GM18873 (cell line): Measurements from ENCODE around the gene PLET1.
A peak's percentile ranks its signal among the peaks of the same experiment; 100 is the strongest.

Experiments
- ATAC-seq: cut with Tn5 transposase; IDR thresholded peaks from one replicate; pipeline ENCODE4 v1.9.1; 2021; ENCODE audit warnings: mild to moderate bottlenecking, moderate library complexity, moderate number of reproducible peaks; ENCODE audit not compliant: unreplicated experiment, low FRiP score

Gene PLET1, protein sequence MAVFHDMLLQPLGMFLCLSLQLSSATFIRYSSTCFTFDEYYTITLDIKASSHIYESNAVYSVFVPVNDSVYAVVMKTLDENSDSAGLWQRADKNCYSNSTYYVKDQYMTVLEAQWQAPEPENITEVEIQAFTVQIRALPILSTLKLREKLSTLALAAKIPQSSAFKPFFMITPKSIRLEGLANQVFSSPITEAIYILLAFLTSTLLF

DNA sequence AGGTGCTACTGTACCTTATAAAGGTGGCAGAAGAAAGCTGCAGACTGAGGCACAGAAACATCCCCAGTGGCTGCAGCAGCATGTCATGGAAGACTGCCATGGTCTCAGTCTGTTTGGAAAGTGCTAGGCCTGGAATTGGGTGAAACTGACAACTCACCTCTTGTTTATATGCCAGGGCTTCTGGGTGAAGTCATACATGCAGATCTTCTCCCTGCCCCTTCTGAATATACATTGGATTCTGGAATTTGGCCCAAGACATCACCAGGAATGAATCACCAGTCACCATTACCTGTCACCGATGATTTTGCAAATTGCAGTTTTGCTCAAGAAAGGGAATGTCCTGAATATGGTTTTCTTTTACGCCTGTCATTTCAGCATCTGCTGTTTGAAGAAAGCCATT is at the start of gene PLET1:
PLET1 (minus strand) TSS at position 371 of the 400 bp plus-strand sequence; CDS start at position 100, 271 bp downstream.
- ATAC-seq, result no peak

DNA sequence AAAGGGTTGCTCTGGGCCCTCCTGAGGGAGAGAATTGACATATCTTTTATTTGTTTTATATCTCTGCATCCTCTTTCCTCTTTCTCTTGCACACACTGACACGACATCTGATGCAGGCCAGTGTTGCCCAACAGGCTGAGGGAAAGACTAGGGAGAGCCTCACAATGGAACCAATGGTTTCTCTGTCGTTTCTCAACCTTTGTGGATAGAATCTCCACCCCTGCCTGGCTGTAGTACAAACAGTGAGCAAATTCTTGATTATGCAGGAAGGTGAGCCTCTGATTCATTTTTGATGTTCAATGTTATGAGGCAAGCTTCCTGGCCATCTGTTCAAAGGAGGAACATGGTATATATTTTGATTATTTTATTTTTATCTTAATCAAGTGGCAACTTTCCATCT is 49.8 kb upstream of the PLET1 start:
- no peak for ATAC-seq

DNA sequence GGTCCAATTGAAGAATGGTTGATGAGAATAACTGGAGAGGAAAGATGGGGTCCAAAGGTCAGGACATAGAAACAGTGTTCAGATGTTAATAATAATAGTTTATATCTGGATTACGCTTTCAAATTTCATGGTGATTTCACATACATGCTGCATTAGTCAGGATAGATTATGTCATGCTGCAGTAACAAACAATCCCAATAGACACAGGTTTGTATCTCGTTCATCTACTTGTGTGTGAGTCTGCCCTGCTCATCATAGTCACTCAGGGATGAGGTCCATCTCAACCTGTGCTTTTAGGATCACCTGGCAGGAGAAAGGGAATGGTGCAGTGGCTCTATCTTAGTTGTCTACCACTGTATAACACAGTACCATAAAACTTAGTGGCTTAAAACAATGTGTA is 48.0 kb upstream of the PLET1 start:
- no peak for ATAC-seq

DNA sequence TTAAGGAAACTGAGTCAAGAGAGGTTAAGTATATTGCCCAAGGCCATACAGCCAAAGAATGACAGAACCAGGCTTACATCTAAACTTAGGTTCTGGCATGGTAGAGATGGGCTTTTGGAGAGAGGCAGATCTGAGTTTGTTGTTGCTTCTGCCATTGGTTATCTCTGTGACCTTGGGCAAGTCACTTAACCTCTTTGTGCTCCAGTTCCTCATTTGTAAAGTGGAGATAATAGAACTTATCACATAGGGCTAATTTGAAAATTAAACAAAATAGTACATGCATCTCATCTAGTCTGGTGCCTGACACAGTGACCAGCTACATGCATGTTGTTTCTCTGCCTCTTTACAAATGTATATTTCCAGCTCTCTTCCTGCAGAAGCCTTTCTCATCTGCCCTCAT is 47.0 kb upstream of the PLET1 start:
- ATAC-seq, result no peak

DNA sequence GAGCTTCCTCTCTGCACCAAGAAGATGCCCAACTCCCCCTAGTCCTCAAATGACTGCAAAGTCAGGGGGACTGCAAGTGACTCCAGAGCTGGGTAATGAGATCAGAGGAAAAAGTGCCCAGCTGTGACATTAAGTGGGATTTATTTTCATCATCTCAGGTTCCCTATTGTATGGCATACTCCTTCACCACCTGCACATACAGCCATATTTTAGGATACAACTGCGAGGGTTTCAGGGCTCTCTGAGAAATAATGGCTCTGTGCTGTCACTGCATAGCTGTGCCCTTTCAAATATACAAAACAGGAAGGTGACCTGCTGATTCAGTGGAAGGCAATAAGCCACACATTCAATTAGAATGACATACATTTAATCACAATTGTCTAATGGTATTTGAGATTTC is 45.6 kb upstream of the PLET1 start:
- ATAC-seq, result no peak

DNA sequence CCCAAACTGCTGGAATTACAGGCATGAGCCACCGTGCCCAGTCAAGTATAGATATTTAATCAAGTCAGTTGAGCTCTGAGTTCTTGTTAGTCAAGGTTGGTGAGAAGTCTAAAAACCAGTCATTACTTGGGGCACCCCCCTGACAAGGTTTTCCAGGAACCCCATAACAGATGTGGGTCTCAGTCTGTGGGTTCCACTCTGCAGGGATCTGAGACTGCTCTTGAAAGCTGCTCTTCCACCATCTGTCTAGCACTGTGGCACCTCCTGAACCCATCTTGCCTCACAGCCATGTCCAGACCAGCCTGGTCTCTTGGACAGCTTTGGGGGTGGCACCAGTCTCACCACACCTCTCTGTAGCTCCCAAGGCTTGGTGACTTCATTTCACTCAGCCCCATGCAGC is 44.3 kb upstream of the PLET1 start:
- ATAC-seq, result no peak

DNA sequence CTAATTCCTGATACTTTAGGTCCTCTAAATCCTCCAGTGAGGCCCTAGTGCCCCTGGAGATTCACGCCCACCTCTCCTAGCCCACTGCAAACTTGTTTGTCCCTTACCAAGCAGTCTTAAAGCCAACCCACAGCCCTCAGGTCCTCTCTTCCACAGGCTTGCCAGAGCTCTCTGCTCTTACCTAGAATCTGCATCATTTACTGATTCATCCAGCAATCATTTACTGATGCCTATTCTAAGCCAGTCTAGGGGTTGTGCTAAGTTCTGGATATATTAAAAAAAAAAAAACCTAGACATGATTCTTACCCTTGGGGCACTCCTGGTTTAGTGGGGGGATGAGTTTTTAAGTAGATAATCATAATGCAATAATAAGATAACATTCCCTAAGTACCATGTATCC is 43.0 kb upstream of the PLET1 start:
- no peak for ATAC-seq

DNA sequence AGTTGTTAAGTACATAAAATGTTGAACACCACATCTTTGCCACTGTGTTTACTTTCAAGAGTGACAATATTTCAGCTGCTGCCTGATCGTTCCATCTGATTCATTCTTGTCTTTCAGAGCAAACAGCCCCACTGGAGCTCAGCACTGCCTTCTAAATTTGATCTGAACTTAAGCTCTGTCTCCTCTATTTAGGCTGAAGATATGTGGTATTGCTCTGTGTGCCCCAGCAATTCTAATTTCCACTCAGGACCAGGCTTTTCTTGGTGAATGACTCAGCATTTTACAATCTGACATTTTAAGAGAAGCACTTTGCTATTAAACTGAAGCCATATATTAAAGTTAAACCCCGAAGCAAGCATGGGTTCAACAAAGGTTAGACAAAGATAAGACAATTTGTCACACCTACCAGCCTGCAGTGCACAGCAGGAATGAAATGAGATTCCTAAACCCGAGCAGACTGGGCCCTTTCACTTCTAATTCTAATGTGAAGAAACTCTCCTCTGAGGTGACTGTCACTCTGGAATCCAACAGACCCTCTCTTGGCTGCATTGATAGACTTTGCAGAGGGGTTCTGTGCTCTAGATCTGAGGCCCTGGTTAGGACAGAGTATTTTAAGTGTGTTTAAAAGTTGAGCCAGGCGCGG is 41.7 kb upstream of the PLET1 start:
- no peak for ATAC-seq

DNA sequence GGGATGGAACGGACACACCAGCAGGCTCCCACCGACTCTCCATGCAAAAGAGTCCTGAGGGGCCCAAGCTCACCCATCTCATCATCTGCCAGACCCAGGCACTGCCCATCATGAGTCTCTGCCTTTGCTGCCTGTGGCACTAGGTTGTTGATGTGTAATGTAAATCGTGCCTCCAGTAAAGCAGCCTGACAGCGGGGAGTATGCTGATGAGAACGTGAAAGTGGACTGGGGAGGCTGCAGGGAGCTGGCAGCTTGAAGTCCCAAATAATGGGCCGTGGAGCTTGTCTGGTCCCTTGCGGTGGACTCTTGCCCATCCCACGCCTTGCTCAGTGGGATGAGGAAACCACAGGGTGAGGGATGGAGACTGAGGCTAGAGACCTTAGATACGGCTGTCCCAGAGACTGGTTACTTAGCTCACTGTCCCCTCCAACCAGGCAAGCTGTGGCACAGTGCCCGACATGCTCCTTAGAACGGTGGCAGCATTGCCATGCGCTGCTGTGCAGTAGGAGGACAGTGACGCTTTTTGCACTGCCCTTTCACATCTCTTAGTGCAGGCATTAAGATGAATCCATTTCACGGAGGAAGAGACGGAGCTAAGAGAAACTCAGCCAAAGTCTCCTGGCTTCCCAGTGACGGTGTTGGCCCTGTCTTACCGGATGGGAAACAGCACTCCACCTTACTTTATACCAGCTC is 39.6 kb upstream of the PLET1 start:
- no peak for ATAC-seq

DNA sequence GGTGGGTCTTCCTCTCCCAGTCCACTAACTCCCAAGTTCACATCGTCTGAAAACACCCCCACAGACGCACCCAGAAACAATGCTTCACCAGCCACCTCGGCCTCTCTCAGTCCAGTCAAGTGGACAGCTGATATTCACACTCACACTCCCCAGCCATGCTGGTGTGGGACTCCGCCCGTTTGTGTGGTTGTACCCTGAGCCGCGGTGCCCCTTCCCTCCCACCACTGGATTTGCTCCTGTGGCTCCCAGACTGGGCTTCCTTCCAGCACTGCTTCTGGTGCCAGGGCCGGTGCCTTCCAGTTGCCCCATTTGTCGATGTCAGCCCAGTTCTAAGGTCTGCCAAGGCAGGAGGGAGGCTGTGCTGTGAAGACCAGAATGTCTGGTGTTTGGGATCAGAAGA is 37.9 kb upstream of the PLET1 start:
- no peak for ATAC-seq

DNA sequence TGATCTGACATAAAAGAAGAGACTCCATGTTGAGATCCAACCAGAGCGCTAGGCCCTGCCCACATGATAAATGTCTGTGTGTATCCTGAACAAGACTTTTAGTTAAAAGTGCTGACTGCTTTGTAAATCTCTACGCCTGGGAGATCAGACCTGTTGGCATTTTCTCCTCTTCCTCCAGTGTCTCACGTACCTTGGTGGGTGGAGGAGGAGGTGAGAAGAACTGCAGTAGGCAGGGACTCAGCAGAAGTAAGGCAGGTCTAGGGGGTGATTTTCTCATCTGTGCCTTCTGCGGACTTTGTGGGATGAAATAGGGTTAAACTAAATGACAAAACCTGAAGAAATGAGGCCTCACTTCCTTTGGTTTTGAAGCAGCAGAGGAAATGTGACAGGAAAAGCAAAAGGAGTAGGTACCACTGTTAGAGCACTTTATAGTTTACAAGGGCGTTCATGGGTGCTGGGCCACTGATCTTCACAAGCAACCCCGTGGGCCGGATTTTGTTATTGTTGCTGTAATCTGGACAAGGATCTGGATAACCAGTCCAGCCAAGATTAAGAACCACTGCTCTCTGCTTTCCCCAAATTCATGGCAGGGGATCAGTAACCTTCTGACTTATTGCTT is 36.7 kb upstream of the PLET1 start:
- ATAC-seq, result no peak

DNA sequence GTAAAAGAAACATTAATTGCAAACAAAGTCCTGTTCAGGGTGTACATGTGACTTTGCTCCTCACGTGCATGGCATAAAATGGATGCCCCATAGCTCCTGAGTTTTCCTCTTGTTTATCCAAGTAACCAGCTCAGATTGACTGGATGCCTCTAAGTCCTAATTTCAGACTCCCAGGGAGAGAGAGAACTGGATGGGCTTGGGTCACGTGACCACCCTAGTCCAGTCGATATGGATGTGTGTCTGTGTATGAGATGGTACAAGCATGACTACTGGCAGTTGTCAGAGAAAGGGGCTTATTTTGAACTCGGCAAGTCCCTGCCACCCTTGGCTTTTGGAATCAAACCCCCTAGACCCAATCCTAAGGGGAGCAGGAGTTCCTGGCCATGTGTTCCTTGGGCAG is 35.4 kb upstream of the PLET1 start:
- ATAC-seq, result no peak

DNA sequence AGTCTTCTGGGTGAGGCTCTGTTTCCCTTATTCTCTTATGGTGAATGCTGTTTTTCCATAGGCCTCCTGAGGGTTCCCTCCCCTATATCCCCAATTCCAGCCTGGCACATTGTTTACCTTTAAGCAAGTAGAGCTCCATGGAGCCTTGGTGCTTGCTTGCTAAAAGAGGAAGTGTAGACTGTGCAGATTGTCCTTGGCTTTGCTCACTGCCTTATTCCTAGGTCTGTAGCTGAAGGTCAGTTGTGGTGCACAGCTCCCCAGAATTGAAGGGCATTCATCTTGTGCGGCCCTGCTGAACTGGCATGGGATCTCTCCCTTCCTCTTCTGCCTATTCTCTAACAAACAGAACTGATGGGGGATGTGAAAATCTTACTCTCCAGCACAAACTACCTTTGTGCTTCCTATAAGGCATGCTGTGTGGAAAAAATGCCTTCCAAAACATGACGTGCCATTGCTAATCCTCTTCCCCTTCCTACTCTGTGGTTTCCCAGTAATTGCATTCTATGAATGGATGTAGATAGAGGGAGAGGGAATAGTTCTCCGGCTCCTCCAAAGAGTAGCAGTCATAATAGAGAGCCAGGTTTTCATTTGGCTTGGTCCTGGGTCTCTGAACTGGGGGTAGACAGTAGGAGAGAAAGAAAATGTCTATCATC is 34.2 kb upstream of the PLET1 start:
- ATAC-seq, result no peak

DNA sequence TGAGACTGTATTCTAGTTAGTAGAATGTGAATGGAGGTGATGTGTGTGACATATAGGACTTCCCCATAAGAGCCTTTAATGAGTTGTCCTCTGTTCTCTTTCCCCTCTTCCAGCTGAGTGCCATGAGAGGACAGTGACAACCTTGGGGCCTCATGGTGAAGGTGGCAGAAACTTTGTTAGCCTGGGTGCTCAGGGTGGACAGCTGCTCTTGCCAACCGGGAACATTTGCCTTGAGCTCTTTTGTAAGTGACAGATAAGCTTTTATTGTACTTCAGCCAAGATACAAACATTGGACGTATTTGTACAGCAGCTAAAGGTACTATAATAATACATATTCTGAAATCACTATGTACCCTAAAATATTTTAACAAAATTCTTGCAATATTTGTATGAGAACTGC is 33.0 kb upstream of the PLET1 start:
- no peak for ATAC-seq

DNA sequence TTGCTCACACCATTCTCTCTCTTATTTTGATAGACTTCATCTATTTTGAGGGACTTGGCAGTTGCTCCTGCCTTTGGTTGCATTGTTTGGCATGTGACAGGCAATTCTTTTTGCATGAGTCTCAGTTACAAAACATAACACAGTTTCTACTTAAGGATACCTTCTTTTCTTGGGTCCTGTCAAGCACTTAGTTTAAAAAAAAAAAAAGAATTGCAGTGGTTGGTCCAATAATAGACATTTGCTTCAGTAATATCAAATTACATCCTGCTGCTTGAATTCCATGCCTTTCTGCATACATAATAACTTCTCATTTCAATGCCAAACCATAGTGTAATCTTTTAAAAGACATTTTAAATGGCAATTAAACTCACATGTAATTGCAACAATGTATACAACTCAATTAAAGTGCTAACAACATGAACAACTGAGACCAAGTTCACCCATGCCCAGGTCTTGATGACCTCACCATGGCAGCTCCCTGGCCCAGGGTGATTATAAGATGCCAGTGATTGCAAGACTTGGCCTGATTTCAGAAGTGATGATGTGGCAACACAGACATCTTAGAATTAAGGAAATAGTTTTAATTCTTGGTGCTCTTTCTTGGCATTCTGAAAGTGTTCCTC is 32.2 kb upstream of the PLET1 start:
- ATAC-seq, result no peak

DNA sequence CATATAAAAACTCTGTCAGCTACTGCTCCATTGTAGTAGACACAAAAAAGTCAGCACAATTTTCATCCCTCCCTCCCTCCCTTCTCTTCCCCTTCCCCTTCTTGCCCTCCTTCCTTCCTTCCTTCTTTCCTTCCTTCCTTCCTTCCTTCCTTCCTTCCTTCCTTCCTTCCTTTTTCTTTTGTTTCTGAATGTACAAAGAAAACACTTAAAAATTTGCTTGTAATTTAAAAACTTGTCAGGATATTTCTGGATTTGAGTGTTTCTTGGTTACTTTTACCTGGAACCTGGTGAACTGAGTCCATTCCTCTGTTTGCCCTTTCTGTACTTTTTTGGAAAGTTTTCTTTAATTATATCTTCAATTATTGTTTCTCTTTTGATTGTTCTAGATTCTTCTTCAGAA is 31.5 kb upstream of the PLET1 start:
- no peak for ATAC-seq

DNA sequence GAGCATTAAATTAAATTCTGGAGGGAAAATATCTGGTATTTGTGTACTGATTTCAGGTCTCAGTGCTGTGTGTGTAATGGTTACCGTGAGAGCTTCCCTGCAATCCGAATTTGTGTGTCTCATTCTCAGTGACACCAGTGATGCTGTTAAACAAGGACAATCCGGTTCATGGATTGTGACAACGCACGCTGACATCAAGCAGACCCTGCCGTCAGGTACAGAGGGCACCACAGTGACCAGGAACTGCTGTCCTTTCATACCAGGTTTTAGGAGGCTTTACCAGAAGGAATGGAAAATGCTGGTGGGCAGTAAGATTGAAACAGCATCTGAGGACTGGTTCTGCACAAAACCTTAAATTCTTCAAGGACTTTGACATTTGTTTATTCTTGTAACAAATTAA is 30.5 kb upstream of the PLET1 start:
- no peak for ATAC-seq

DNA sequence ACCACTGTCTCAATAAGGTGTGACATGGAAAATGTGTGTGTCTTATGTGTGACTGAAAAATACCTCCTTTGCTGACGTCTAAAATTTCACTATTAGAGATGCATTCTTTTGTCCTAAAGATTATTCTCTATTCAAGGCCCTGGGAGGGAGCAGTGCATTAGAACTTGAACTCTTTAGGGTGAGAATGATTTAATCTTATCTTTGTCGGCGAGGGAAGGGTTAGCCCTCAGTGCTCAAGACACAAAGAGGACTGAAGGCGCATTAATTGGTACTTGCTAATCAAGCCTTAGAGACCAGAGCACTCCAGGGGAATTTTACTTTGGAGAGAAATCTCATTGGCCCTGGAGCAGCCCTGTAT is 29.8 kb upstream of the PLET1 start:
- no peak for ATAC-seq

DNA sequence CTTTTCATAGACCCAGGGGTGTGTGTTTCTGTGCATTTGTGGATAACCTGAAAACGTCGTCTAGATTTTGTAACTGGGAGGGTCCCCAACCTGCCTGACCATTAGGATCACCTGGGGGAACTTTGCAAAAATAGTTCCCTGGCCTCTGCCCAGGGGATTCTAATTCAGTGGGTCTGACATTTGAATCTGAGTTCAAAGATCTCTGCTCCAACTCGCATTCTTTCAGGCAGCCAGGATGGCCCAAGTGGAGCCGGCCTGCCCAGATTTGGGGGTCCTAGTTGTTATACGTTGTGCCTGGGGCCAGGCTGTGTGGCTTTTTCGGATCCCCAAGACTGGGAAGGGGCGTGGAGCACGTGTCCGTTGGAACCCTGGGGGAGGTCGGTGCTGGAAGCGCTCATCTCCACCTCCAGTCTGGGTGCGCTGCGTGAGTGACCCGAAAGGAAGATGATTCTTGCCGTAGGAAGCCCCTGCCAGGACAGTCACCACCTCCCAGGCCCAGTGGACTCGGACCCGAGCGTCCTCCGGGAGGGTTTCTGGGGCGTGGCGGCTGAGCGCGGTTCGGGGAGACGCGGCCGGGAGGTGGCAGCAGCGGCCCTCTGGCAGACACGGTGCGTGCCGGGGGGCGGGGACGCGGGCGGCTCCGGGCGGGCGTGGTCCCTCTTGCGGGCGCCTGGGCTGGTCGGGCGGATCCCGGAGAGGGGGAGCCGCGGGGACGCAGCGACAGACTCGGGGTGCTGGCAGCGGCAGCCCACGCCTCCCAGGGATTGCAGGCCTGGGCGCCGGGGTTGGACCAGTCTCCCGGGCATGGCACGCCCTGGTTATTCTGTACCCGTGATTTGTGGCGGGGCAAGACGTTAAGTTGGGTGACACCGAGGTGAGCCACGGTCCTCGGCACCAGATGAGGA is 29.2 kb upstream of the PLET1 start:
- peak; percentile 73 for ATAC-seq

DNA sequence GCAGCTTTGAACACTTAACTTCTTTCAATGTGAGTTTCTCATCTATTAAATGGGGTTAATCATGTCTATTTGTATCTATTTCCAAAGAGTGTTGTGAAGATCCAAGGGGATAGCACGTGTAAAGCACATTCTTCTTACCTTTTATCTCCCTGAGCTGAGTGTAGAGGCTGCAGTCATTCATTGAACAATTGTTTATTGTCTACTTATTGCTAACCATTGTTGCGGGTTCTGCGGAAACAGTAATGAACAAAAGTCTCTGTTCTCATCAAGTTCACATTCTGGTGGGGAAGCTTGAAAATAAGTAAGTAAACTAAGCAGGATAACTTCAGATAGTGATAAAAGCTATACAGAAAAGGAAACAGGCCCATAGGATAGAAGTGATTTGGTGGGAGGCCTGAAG is 27.4 kb upstream of the PLET1 start:
- no peak for ATAC-seq
